Breast epithelium (tissue), 4 donors: ENCODE results near the gene RWDD1. TPM values are rescaled to one million over a fixed set of nuclear protein-coding genes. Genes with fewer than 3 reads are reported as not detected.

ENCODE experiments used
- DNase-seq, 2 donors: peaks; one replicate each; pipeline ENCODE4 v3.0.0-alpha.2; 2019; ENCODE audit warnings: low spot score in 2 of 2
- H3K27ac ChIP-seq, 2 donors: fragments of 200-600 bp; sonication (generic) in 1 of 2; one replicate each; pipeline ENCODE4 v1.5.1; 2016 to 2019; ENCODE audit warnings: mild to moderate bottlenecking in 1 of 2
- H3K27me3 ChIP-seq, 2 donors: fragments of 200-600 bp; sonication (generic) in 1 of 2; one replicate each; pipeline versions ENCODE4 v1.5.1 to v1.6.0; 2017 to 2019; ENCODE audit warnings: control low read depth in 1 of 2, mild to moderate bottlenecking in 1 of 2
- H3K36me3 ChIP-seq: fragments of 200-600 bp; one replicate; pipeline ENCODE4 v1.5.1; 2019
- H3K4me1 ChIP-seq, 2 donors: fragments of 200-600 bp; sonication (generic); one replicate each; pipeline ENCODE4 v1.5.1; 2016 to 2019; ENCODE audit warnings: control low read depth in 1 of 2
- H3K4me3 ChIP-seq, 3 donors: fragments of 200-600 bp; sonication (generic); 1 replicate in 2 of 3; 2 replicates in 1 of 3; pipeline ENCODE4 v1.5.1; 2016 to 2019; ENCODE audit warnings: mild to moderate bottlenecking in 3 of 3, moderate library complexity in 2 of 3
- H3K9me3 ChIP-seq, 2 donors: fragments of 200-600 bp; sonication (generic) in 1 of 2; one replicate each; pipeline ENCODE4 v1.5.1; 2016 to 2019; ENCODE audit warnings: control low read depth in 1 of 2
- CTCF ChIP-seq, 3 donors: fragments of 450-650 bp; IDR thresholded peaks; one replicate each; pipeline ENCODE4 v1.5.1; 2016 to 2017; ENCODE audit warnings: antibody characterized with exemption in 3 of 3, mild to moderate bottlenecking in 3 of 3, moderate library complexity in 3 of 3
- POLR2A ChIP-seq: fragments of 450-650 bp; IDR thresholded peaks from one replicate; pipeline ENCODE4 v1.6.1; 2016; ENCODE audit warnings: antibody characterized with exemption, mild to moderate bottlenecking, moderate library complexity
- POLR2AphosphoS5 ChIP-seq, 3 donors: sonication (generic); formaldehyde crosslinking; IDR thresholded peaks; one replicate each; pipeline ENCODE4 v1.6.1; 2017; ENCODE audit warnings: antibody characterized with exemption in 3 of 3
- intact Hi-C: fragments of 100-400 bp; cut with DNase I; formaldehyde crosslinking; loops from one replicate; pipeline ENCODE4 v1.15.1; 2023; ENCODE audit warnings: low total_unique reads
- total RNA-seq, 3 donors: library from RNA; depleted of rRNA; stranded (reverse); fragments of >200 nt; gene quantifications; one replicate each; pipeline ENCODE4 v1.1.0, GENCODE V29; 2016

Gene RWDD1
- total RNA-seq, 3 donors from 2014 or later: 28.0 to 48.2 (median 39.0) TPM

GRCh38 chr6:116631379-116631990 lies 60.2 kb downstream of the RWDD1 start:
- Histone ChIP-seq H3K4me3 (no peak overlapping the region), H3K27me3 (no peaks in the 10 kb centered on the region), H3K4me1 (no peaks in the 10 kb centered on the region), H3K27ac (no peak overlapping the region), H3K9me3 (no peaks in the 10 kb centered on the region), H3K36me3 (no peaks in the 10 kb centered on the region)
- intact Hi-C loops: no loop called here
- no peak for TF ChIP-seq CTCF (IDR thresholded peaks at IDR 0.05)
- TF ChIP-seq POLR2A: no peak
- no peak for TF ChIP-seq POLR2AphosphoS5 (IDR thresholded peaks at IDR 0.05)
- no peak for DNase-seq

GRCh38 chr6:116633685-116634084 lies 62.4 kb downstream of the RWDD1 start:
- no peak for DNase-seq
- H3K9me3 ChIP-seq: no peaks in the 10 kb centered on the region
- intact Hi-C loops: no loop called here
- H3K4me3 ChIP-seq: no peak overlapping the region
- TF ChIP-seq CTCF (IDR thresholded peaks at IDR 0.05) (no peak), POLR2AphosphoS5 (IDR thresholded peaks at IDR 0.05) (no peak), POLR2A (no peak)
- no peaks in the 10 kb centered on the region for H3K4me1 ChIP-seq
- no peak overlapping the region for H3K27ac ChIP-seq
- no peaks in the 10 kb centered on the region for H3K27me3 ChIP-seq
- no peaks in the 10 kb centered on the region for H3K36me3 ChIP-seq

Other genes with a start within 250 kb of the RWDD1 start
- 100 to 1,000 TPM in 1 of 3 donors, 10 to 100 TPM in 2; 40.6 to 133 (median 50.9) TPM for gene DSE, start 200.6 kb upstream of the RWDD1 start, total RNA-seq
- gene CALHM6, start 110.1 kb upstream of the RWDD1 start, total RNA-seq: 1 to 10 TPM; 2.3 to 9.1 (median 8.3) TPM
- gene CALHM5, start 59.9 kb upstream of the RWDD1 start, total RNA-seq: 1 to 10 TPM in 2 of 3 donors, under 1 TPM in 1; 0.73 to 2.4 (median 1.6) TPM
- under 1 TPM in 1 of 3 donors, not detected in 2; 0.80 TPM for gene TRAPPC3L, start 25.8 kb upstream of the RWDD1 start, total RNA-seq
- not detected for gene CALHM4, start 17.8 kb upstream of the RWDD1 start, total RNA-seq
- gene RSPH4A, start 45.0 kb downstream of the RWDD1 start, total RNA-seq: 1 to 10 TPM in 2 of 3 donors, under 1 TPM in 1; 0.80 to 1.5 (median 1.3) TPM
- 10 to 100 TPM in 1 of 3 donors, 1 to 10 TPM in 2; 6.6 to 10.4 (median 9.5) TPM for gene ZUP1, start 97.3 kb downstream of the RWDD1 start, total RNA-seq
- gene KPNA5, start 109.7 kb downstream of the RWDD1 start, total RNA-seq: 10 to 100 TPM; 10.8 to 14.3 (median 11.2) TPM
- 10 to 100 TPM in 1 of 3 donors, 1 to 10 TPM in 2; 3.7 to 11.8 (median 6.9) TPM for gene FAM162B, start 194.2 kb downstream of the RWDD1 start, total RNA-seq